SK-N-SH (cell line): ENCODE measurements around the gene DNAH3. TPM values are rescaled to one million over a fixed set of nuclear protein-coding genes. Genes with fewer than 3 reads are reported as not detected.

Experiments
- CTCF ChIA-PET: fragments of 300-600, 350-600 bp; formaldehyde crosslinking; extraction: SDS; loops from one replicate; lab custom pipeline; 2021; lab: Yijun Ruan, JAX
- POLR2A ChIA-PET: fragments of 350-600 bp; sonication (Branson Sonifier 250); formaldehyde crosslinking; extraction: SDS; loops from one replicate; lab custom pipeline; 2020; ENCODE audit warnings: antibody characterized with exemption, inconsistent platforms; lab: Yijun Ruan, JAX
- DNase-seq: peaks from one replicate; pipeline ENCODE4 v3.0.0; 2012
- H2AFZ ChIP-seq: fragments of 200-600 bp; sonication (generic); 2 replicates; pipeline ENCODE4 v1.8.1; 2016; ENCODE audit warnings: antibody characterized with exemption, mild to moderate bottlenecking, low read depth
- H3F3A ChIP-seq: fragments of 200-600 bp; sonication (generic); replicated peaks from 2 replicates; pipeline ENCODE3; 2016; ENCODE audit warnings: antibody characterized with exemption, mild to moderate bottlenecking; ENCODE audit not compliant: insufficient read depth
- H3K27ac ChIP-seq, 2 experiments: fragments of 200-500 bp in 1 of 2; fragments of 200-600 bp in 1 of 2; sonication (Bioruptor generic) in 1 of 2; sonication (generic), shearing (Covaris generic) in 1 of 2; 2 replicates each; pipeline versions ENCODE4 v1.5.1 to v1.6.1; 2014 to 2016; ENCODE audit warnings: low read depth in 2 of 2, inconsistent platforms in 1 of 2, low read length in 1 of 2, mild to moderate bottlenecking in 1 of 2, mixed read lengths in 1 of 2
- H3K27me3 ChIP-seq: fragments of 200-600 bp; sonication (generic), shearing (Covaris generic); 2 replicates; pipeline ENCODE4 v1.6.1; 2016; ENCODE audit warnings: mixed run types; ENCODE audit not compliant: insufficient read depth
- H3K36me3 ChIP-seq, 2 experiments: fragments of 200-500 bp in 1 of 2; fragments of 200-600 bp in 1 of 2; sonication (Bioruptor generic) in 1 of 2; sonication (generic) in 1 of 2; replicated peaks in 1 of 2; 2 replicates each; pipeline versions ENCODE3 to v1.5.1; 2014 to 2016; ENCODE audit warnings: low read length in 1 of 2, mild to moderate bottlenecking in 1 of 2; ENCODE audit not compliant: insufficient read depth in 2 of 2, control insufficient read depth in 1 of 2
- H3K4me1 ChIP-seq, 2 experiments: fragments of 200-500 bp in 1 of 2; fragments of 200-600 bp in 1 of 2; sonication (Bioruptor generic) in 1 of 2; sonication (generic), shearing (Covaris generic) in 1 of 2; 2 replicates each; pipeline versions ENCODE4 v1.5.1 to v1.6.1; 2014 to 2016; ENCODE audit warnings: low read depth in 1 of 2, low read length in 1 of 2, mixed run types in 1 of 2; ENCODE audit not compliant: insufficient read depth in 2 of 2, control insufficient read depth in 1 of 2
- H3K4me2 ChIP-seq: fragments of 200-600 bp; sonication (generic), shearing (Covaris generic); 2 replicates; pipeline ENCODE4 v1.6.1; 2017; ENCODE audit warnings: mixed run types
- H3K4me3 ChIP-seq, 2 experiments: fragments of 200-500 bp in 1 of 2; fragments of 200-600 bp in 1 of 2; sonication (Bioruptor generic) in 1 of 2; sonication (generic), shearing (Covaris generic) in 1 of 2; 2 replicates each; pipeline versions ENCODE4 v1.5.1 to v1.8.1; 2014 to 2016; ENCODE audit warnings: low read depth in 2 of 2, inconsistent platforms in 1 of 2, low read length in 1 of 2, mild to moderate bottlenecking in 1 of 2, mixed read lengths in 1 of 2, moderate library complexity in 1 of 2
- H3K79me2 ChIP-seq: fragments of 200-600 bp; sonication (generic); 2 replicates; pipeline ENCODE4 v1.8.1; 2017; ENCODE audit warnings: mild to moderate bottlenecking; ENCODE audit not compliant: insufficient read depth
- H3K9ac ChIP-seq: fragments of 200-600 bp; sonication (generic); 2 replicates; pipeline ENCODE4 v1.6.1; 2017; ENCODE audit warnings: mixed run types
- H3K9me2 ChIP-seq: fragments of 200-600 bp; sonication (generic); 2 replicates; pipeline ENCODE4 v1.6.1; 2017; ENCODE audit warnings: mixed run types
- H3K9me3 ChIP-seq: fragments of 200-600 bp; sonication (generic); 2 replicates; pipeline ENCODE4 v1.6.1; 2017; ENCODE audit warnings: mixed run types, mild to moderate bottlenecking, moderate library complexity
- H4K20me1 ChIP-seq: fragments of 200-600 bp; sonication (generic); 2 replicates; pipeline ENCODE4 v1.6.1; 2017; ENCODE audit warnings: mild to moderate bottlenecking, mixed run types; ENCODE audit not compliant: insufficient read depth
- CHD2 ChIP-seq: fragments of 150-350 bp; IDR thresholded peaks from 2 replicates; pipeline ENCODE4 v1.6.1; 2018; ENCODE audit warnings: low read length; ENCODE audit not compliant: partially characterized antibody
- EP300 ChIP-seq, 2 experiments: IDR thresholded peaks; 2 replicates each; pipeline versions ENCODE4 v1.4.0 to v1.6.1; 2012; ENCODE audit warnings: borderline replicate concordance in 1 of 2, low read depth in 1 of 2, low read length in 1 of 2
- EZH2phosphoT487 ChIP-seq: fragments of 200-600 bp; sonication (generic); IDR thresholded peaks from 2 replicates; pipeline ENCODE4 v1.6.1; 2017; ENCODE audit warnings: low read depth, mixed run types, mild to moderate bottlenecking, antibody characterized with exemption, moderate library complexity, borderline replicate concordance
- FOSL2 ChIP-seq: IDR thresholded peaks from 2 replicates; pipeline ENCODE4 v1.4.0; 2012; ENCODE audit warnings: low read depth, mild to moderate bottlenecking, moderate library complexity, borderline replicate concordance
- GABPA ChIP-seq: IDR thresholded peaks from 2 replicates; pipeline ENCODE4 v1.4.0; 2012; ENCODE audit warnings: low read depth, mild to moderate bottlenecking
- GATA2 ChIP-seq: sonication (generic); formaldehyde crosslinking; IDR thresholded peaks from 2 replicates; pipeline ENCODE4 v1.5.0; 2020; ENCODE audit warnings: mild to moderate bottlenecking, missing genetic modification reagents
- JUND ChIP-seq: IDR thresholded peaks from 2 replicates; pipeline ENCODE4 v1.4.0; 2012
- MEF2A ChIP-seq: IDR thresholded peaks from 2 replicates; pipeline ENCODE4 v1.4.0; 2012; ENCODE audit warnings: low read depth, borderline replicate concordance
- MXI1 ChIP-seq: IDR thresholded peaks from 2 replicates; pipeline ENCODE4 v1.6.1; 2012; ENCODE audit warnings: mild to moderate bottlenecking, low read depth, low read length, improper control_type of control experiment
- NRF1 ChIP-seq: IDR thresholded peaks from 2 replicates; pipeline ENCODE4 v1.6.1; 2012; ENCODE audit warnings: low read depth, mild to moderate bottlenecking, low read length
- POLR2AphosphoS5 ChIP-seq: IDR thresholded peaks from 2 replicates; pipeline ENCODE4 v1.6.1; 2012; ENCODE audit warnings: low read depth, low read length
- RAD21 ChIP-seq: IDR thresholded peaks from 2 replicates; pipeline ENCODE4 v1.6.1; 2012; ENCODE audit warnings: mild to moderate bottlenecking, low read length
- RCOR1 ChIP-seq: fragments of 150-350 bp; IDR thresholded peaks from 2 replicates; pipeline ENCODE4 v1.6.1; 2017; ENCODE audit warnings: antibody characterized with exemption, low read length
- RFX5 ChIP-seq: IDR thresholded peaks from 2 replicates; pipeline ENCODE4 v1.6.1; 2012; ENCODE audit warnings: mild to moderate bottlenecking, improper control_type of control experiment, low read length
- RXRA ChIP-seq: IDR thresholded peaks from 2 replicates; pipeline ENCODE4 v1.4.0; 2012; ENCODE audit warnings: low read depth, mild to moderate bottlenecking, borderline replicate concordance
- SMC3 ChIP-seq: IDR thresholded peaks from 2 replicates; pipeline ENCODE4 v1.6.1; 2012; ENCODE audit warnings: low read depth, low read length, improper control_type of control experiment
- TAF1 ChIP-seq: IDR thresholded peaks from 2 replicates; pipeline ENCODE4 v1.6.1; 2012; ENCODE audit warnings: low read depth, mild to moderate bottlenecking, low read length, moderate library complexity, borderline replicate concordance
- TCF12 ChIP-seq: IDR thresholded peaks from 2 replicates; pipeline ENCODE4 v1.4.0; 2012
- TEAD4 ChIP-seq: IDR thresholded peaks from 2 replicates; pipeline ENCODE4 v1.4.0; 2012; ENCODE audit warnings: mild to moderate bottlenecking, borderline replicate concordance; ENCODE audit not compliant: insufficient read depth
- USF1 ChIP-seq: IDR thresholded peaks from 2 replicates; pipeline ENCODE4 v1.4.0; 2012; ENCODE audit warnings: low read depth, borderline replicate concordance
- USF2 ChIP-seq: fragments of 150-350 bp; IDR thresholded peaks from 2 replicates; pipeline ENCODE4 v1.6.1; 2017; ENCODE audit warnings: antibody characterized with exemption, low read length, low read depth, borderline replicate concordance
- YY1 ChIP-seq: IDR thresholded peaks from 2 replicates; pipeline ENCODE4 v1.4.0; 2012; ENCODE audit warnings: low read depth, mild to moderate bottlenecking
- WGBS: methylation state at CpG from one replicate; pipeline ENCODE4 v1.1.6; 2017; ENCODE audit warnings: low lambda C conversion rate; 5-methylcytosine and 5-hydroxymethylcytosine counted together
- polyA plus RNA-seq, 3 experiments: library from polyadenylated mRNA; depleted of rRNA; stranded (reverse); fragments of >200 nt; gene quantifications; 2 replicates each; pipeline ENCODE4 v1.2.3, GENCODE V29; 2012
- TF ChIP-seq, protein P1 (sequence below): IDR thresholded peaks from 2 replicates; pipeline ENCODE4 v1.4.0; 2012; ENCODE audit warnings: low read depth
- TF ChIP-seq, protein P2 (sequence below): IDR thresholded peaks from 2 replicates; pipeline ENCODE4 v1.4.0; 2012; ENCODE audit warnings: low read depth, borderline replicate concordance
- TF ChIP-seq, protein P3 (sequence below): IDR thresholded peaks from 2 replicates; pipeline ENCODE4; 2012

The DNAH3 gene
- polyA plus RNA-seq, 1 of the 3 experiments (the other 2 are of a cell fraction) = not detected

DNA sequence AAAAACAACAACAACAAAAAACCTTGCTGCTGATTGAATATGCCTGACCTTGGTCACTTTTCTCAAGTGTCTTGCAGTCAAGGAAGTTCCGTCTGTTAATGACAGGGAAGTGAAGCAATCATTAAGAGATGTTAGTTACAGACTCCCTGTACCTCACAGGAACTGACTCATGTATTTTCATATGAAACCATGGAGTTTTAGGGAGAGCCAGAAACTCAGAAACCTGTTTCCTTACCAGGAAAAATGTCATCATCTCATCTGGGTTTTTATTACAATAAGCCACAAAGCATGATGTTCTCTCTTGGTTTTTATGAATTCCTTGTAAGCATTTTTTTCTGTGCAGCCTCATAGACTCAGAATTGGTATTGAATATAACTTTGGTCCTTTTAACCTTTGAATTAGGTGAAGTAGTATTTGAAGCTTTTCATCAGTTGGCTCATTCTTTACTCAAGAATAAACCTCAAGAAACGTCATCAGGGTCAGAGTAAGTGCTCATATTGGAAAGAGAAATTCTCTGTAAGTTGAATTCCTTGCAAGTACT, 239.8 kb downstream of the DNAH3 start:
- Histone ChIP-seq H2AFZ (no peak overlapping the region; the same call in 1 of the 2 replicates), H3K27ac (peak overlapping the region in 1 of 2 experiments; percentile 86; a peak in 2 of 4 replicates), H3K4me3 (no peak overlapping the region), H3K27me3 (no peaks in the 10 kb centered on the region), H3K9me2 (no peaks in the 10 kb centered on the region), H3F3A (peaks cover 31% of the 10 kb centered on the region), H3K4me2 (peak overlapping the region; percentile 49), H4K20me1 (no peaks in the 10 kb centered on the region), H3K36me3 (no peaks in the 10 kb centered on the region), H3K9ac (peak overlapping the region; percentile 39), H3K4me1 (peaks cover 2 to 23% of the 10 kb centered on the region in 2 experiments; a peak in 3 of 4 replicates), H3K79me2 (peaks cover 6% of the 10 kb centered on the region; the same call in 1 of the 2 replicates)
- ChIA-PET POLR2A (no interaction called here), CTCF (no interaction called here)
- TF ChIP-seq GABPA (no peak; the same call in 1 of the 2 replicates), USF2 (no peak), SMC3 (no peak), JUND (peak; percentile 65), EZH2phosphoT487 (no peak), TAF1 (no peak), CHD2 (no peak), MXI1 (no peak), MEF2A (no peak), YY1 (no peak), POLR2AphosphoS5 (no peak), RAD21 (no peak), NRF1 (no peak), RFX5 (no peak), EP300 (IDR thresholded peaks at IDR 0.05; ENCODE audit: borderline replicate concordance in 1 of 2, low read depth in 1 of 2, low read length in 1 of 2) (peak in 1 of 2 experiments; percentile 51; a peak in 1 of 4 replicates), USF1 (no peak), TCF12 (peak; percentile 59), RXRA (0 out of 2 replicates have a peak, but pooled peaks have one; percentile 6), GATA2 (CRISPR knock-in tag) (no peak), FOSL2 (peak; percentile 49; the same call in 1 of the 2 replicates), RCOR1 (no peak), TEAD4 (no peak)
- TF ChIP-seq, protein P1, sequence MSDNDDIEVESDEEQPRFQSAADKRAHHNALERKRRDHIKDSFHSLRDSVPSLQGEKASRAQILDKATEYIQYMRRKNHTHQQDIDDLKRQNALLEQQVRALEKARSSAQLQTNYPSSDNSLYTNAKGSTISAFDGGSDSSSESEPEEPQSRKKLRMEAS = no peak
- TF ChIP-seq, protein P2, sequence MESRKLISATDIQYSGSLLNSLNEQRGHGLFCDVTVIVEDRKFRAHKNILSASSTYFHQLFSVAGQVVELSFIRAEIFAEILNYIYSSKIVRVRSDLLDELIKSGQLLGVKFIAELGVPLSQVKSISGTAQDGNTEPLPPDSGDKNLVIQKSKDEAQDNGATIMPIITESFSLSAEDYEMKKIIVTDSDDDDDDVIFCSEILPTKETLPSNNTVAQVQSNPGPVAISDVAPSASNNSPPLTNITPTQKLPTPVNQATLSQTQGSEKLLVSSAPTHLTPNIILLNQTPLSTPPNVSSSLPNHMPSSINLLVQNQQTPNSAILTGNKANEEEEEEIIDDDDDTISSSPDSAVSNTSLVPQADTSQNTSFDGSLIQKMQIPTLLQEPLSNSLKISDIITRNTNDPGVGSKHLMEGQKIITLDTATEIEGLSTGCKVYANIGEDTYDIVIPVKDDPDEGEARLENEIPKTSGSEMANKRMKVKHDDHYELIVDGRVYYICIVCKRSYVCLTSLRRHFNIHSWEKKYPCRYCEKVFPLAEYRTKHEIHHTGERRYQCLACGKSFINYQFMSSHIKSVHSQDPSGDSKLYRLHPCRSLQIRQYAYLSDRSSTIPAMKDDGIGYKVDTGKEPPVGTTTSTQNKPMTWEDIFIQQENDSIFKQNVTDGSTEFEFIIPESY = no peak
- TF ChIP-seq, protein P3, sequence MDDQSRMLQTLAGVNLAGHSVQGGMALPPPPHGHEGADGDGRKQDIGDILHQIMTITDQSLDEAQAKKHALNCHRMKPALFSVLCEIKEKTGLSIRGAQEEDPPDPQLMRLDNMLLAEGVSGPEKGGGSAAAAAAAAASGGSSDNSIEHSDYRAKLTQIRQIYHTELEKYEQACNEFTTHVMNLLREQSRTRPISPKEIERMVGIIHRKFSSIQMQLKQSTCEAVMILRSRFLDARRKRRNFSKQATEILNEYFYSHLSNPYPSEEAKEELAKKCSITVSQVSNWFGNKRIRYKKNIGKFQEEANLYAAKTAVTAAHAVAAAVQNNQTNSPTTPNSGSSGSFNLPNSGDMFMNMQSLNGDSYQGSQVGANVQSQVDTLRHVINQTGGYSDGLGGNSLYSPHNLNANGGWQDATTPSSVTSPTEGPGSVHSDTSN = peak; percentile 40
- TF ChIP-seq, all 33 proteins: peak for 6
- WGBS = 26% methylated on average over 2 of the region's 2 CpGs
- no peak for DNase-seq
- H3K9me3 ChIP-seq = no peaks in the 10 kb centered on the region
